H9 (cell line): Measurements from ENCODE around the gene MC1R. TPM values are rescaled to one million over a fixed set of nuclear protein-coding genes. Genes with fewer than 3 reads are reported as not detected.

Experiments
- DNase-seq: peaks from one replicate; pipeline ENCODE4 v3.0.0-alpha.2; 2017
- H2AFZ ChIP-seq: one replicate; pipeline ENCODE4 v1.6.1; 2013; ENCODE audit warnings: mild to moderate bottlenecking, low read length, control low read depth, moderate library complexity
- H2AK5ac ChIP-seq: 2 replicates; pipeline ENCODE4 v1.6.1; 2013; ENCODE audit warnings: low read length, control low read depth, mixed read lengths; ENCODE audit not compliant: insufficient read length
- H2BK120ac ChIP-seq: one replicate; pipeline ENCODE4 v1.6.1; 2013; ENCODE audit warnings: low read depth, mild to moderate bottlenecking, low read length, control low read depth, inconsistent platforms; ENCODE audit not compliant: poor library complexity, severe bottlenecking
- H2BK12ac ChIP-seq: 2 replicates; pipeline ENCODE4 v1.6.1; 2013; ENCODE audit warnings: low read length, control low read depth, mixed read lengths, low read depth; ENCODE audit not compliant: insufficient read length
- H2BK15ac ChIP-seq: 2 replicates; pipeline ENCODE4 v1.6.1; 2013; ENCODE audit warnings: low read depth, low read length, control low read depth
- H2BK20ac ChIP-seq: one replicate; pipeline ENCODE4 v1.6.1; 2013; ENCODE audit warnings: low read depth, mild to moderate bottlenecking, low read length, control low read depth, inconsistent platforms; ENCODE audit not compliant: poor library complexity, severe bottlenecking
- H2BK5ac ChIP-seq: 2 replicates; pipeline ENCODE4 v1.6.1; 2013; ENCODE audit warnings: low read length, control low read depth, mixed read lengths; ENCODE audit not compliant: insufficient read length
- H3K14ac ChIP-seq: 2 replicates; pipeline ENCODE4 v1.6.1; 2013; ENCODE audit warnings: low read length, control low read depth; ENCODE audit not compliant: insufficient read depth
- H3K18ac ChIP-seq: 2 replicates; pipeline ENCODE4 v1.6.1; 2013; ENCODE audit warnings: low read depth, mild to moderate bottlenecking, mixed read lengths, low read length, control low read depth; ENCODE audit not compliant: insufficient read length
- H3K23ac ChIP-seq: 2 replicates; pipeline ENCODE4 v1.6.1; 2013; ENCODE audit warnings: low read length, control low read depth, mixed read lengths, low read depth; ENCODE audit not compliant: insufficient read length
- H3K23me2 ChIP-seq: 2 replicates; pipeline ENCODE4 v1.6.1; 2013; ENCODE audit warnings: low read depth, mild to moderate bottlenecking, mixed read lengths, low read length, control low read depth; ENCODE audit not compliant: insufficient read length, poor library complexity, severe bottlenecking
- H3K27ac ChIP-seq: 2 replicates; pipeline ENCODE4 v1.5.1; 2013; ENCODE audit warnings: low read length, control low read depth, mixed read lengths, low read depth; ENCODE audit not compliant: insufficient read length
- H3K27me3 ChIP-seq: 2 replicates; pipeline ENCODE4 v1.6.1; 2013; ENCODE audit warnings: low read length, control low read depth, inconsistent platforms; ENCODE audit not compliant: insufficient read depth
- H3K4ac ChIP-seq: 2 replicates; pipeline ENCODE4 v1.6.1; 2013; ENCODE audit warnings: low read depth, mild to moderate bottlenecking, control low read depth, inconsistent platforms, low read length, moderate library complexity
- H3K4me1 ChIP-seq: 2 replicates; pipeline ENCODE4 v1.6.1; 2013; ENCODE audit warnings: low read length, control low read depth, inconsistent platforms; ENCODE audit not compliant: insufficient read depth
- H3K4me2 ChIP-seq: 2 replicates; pipeline ENCODE4 v1.6.1; 2013; ENCODE audit warnings: low read length, control low read depth, mixed read lengths; ENCODE audit not compliant: insufficient read length, insufficient read depth
- H3K56ac ChIP-seq: 2 replicates; pipeline ENCODE4 v1.6.1; 2013; ENCODE audit warnings: low read depth, mild to moderate bottlenecking, mixed read lengths, low read length, control low read depth; ENCODE audit not compliant: insufficient read length
- H3K79me1 ChIP-seq: 2 replicates; pipeline ENCODE4 v1.6.1; 2013; ENCODE audit warnings: low read depth, mild to moderate bottlenecking, moderate library complexity, low read length, control low read depth, inconsistent platforms; ENCODE audit not compliant: insufficient read depth, poor library complexity, severe bottlenecking
- H3K79me2 ChIP-seq: 2 replicates; pipeline ENCODE4 v1.6.1; 2013; ENCODE audit warnings: low read length, control low read depth, inconsistent platforms; ENCODE audit not compliant: insufficient read depth
- H3K9ac ChIP-seq: 2 replicates; pipeline ENCODE4 v1.6.1; 2013; ENCODE audit warnings: low read length, control low read depth, mixed read lengths; ENCODE audit not compliant: insufficient read length; ENCODE audit errors: extremely low read depth
- H3K9me3 ChIP-seq: one replicate; pipeline ENCODE4 v1.6.1; 2013; ENCODE audit warnings: low read depth, low read length, inconsistent platforms; ENCODE audit not compliant: control insufficient read depth
- H3T11ph ChIP-seq: one replicate; pipeline ENCODE4 v1.6.1; 2013; ENCODE audit warnings: mild to moderate bottlenecking, low read length, control low read depth, inconsistent platforms
- H4K20me1 ChIP-seq: one replicate; pipeline ENCODE4 v1.6.1; 2013; ENCODE audit not compliant: control insufficient read depth, insufficient read length, insufficient read depth
- H4K5ac ChIP-seq: 2 replicates; pipeline ENCODE4 v1.6.1; 2013; ENCODE audit warnings: low read depth, mild to moderate bottlenecking, mixed read lengths, low read length, control low read depth; ENCODE audit not compliant: insufficient read length
- H4K8ac ChIP-seq: replicated peaks from 2 replicates; pipeline ENCODE4 v1.6.1; 2013; ENCODE audit warnings: low read length, control low read depth, mixed read lengths, low read depth; ENCODE audit not compliant: insufficient read length
- H4K91ac ChIP-seq: 2 replicates; pipeline ENCODE4 v1.6.1; 2013; ENCODE audit warnings: low read depth, mild to moderate bottlenecking, moderate library complexity, mixed read lengths, low read length, control low read depth; ENCODE audit not compliant: insufficient read length
- H3K27ac Mint-ChIP-seq, 3 experiments: 2 replicates in 2 of 3; 3 replicates in 1 of 3; pipeline ENCODE4 v1.8.0; 2020 to 2021; ENCODE audit warnings: mixed read lengths in 3 of 3, mild to moderate bottlenecking in 1 of 3, moderate library complexity in 1 of 3
- H3K27me3 Mint-ChIP-seq: 2 replicates; pipeline ENCODE4 v1.8.0; 2021; ENCODE audit warnings: low read depth, mild to moderate bottlenecking, moderate library complexity, mixed read lengths
- H3K36me3 Mint-ChIP-seq, 3 experiments: 2 replicates in 2 of 3; 3 replicates in 1 of 3; pipeline ENCODE4 v1.8.0; 2020 to 2021; ENCODE audit warnings: low read depth in 3 of 3, mixed read lengths in 3 of 3; ENCODE audit not compliant: insufficient read depth in 1 of 3
- H3K4me1 Mint-ChIP-seq, 2 experiments: 2 replicates each; pipeline ENCODE4 v1.8.0; 2020; ENCODE audit warnings: mixed read lengths in 2 of 2
- H3K4me3 Mint-ChIP-seq, 2 experiments: 2 replicates in 1 of 2; 3 replicates in 1 of 2; pipeline ENCODE4 v1.8.0; 2020 to 2021; ENCODE audit warnings: mild to moderate bottlenecking in 2 of 2, mixed read lengths in 2 of 2, moderate library complexity in 1 of 2
- H3K9me3 Mint-ChIP-seq, 2 experiments: 2 replicates in 1 of 2; 3 replicates in 1 of 2; pipeline ENCODE4 v1.8.0; 2020; ENCODE audit warnings: mild to moderate bottlenecking in 2 of 2, mixed read lengths in 2 of 2, moderate library complexity in 1 of 2
- CTCF ChIP-seq: fragments of 200-600 bp; sonication (generic); conservative IDR thresholded peaks from 3 replicates; pipeline ENCODE4 v1.8.0; 2021; ENCODE audit warnings: antibody characterized with exemption, mild to moderate bottlenecking
- WGBS: extraction: QIAGEN DNeasy Blood & Tissue Kit; methylation state at CpG from one replicate; pipeline ENCODE4 v1.1.7; 2013; ENCODE audit warnings: missing lambda C conversion rate, low lambda C conversion rate, mixed read lengths; ENCODE audit not compliant: insufficient read length; ENCODE audit errors: extremely low coverage; 5-methylcytosine and 5-hydroxymethylcytosine counted together
- total RNA-seq: library from RNA; stranded (reverse); gene quantifications from 2 replicates; pipeline ENCODE4 v1.2.1, GENCODE V29; 2021

The MC1R gene
- total RNA-seq, 1 experiment from 2014 or later, result 4.7 TPM

- DNase-seq, result no peak
- H3K56ac ChIP-seq, result no peak overlapping the region
- no peak overlapping the region for H3K23ac ChIP-seq
- H4K20me1 ChIP-seq, result no peaks in the 10 kb centered on the region
- no peaks in the 10 kb centered on the region for H3K79me2 ChIP-seq
- H3K4me1 Mint-ChIP-seq, result no peaks in the 10 kb centered on the region
- no peak overlapping the region for H2BK120ac ChIP-seq
- no peak overlapping the region for H4K91ac ChIP-seq
- no peak overlapping the region for H4K5ac ChIP-seq
- no peak overlapping the region for H2AK5ac ChIP-seq
- H3K36me3 Mint-ChIP-seq, result peaks cover 14 to 34% (median 18%) of the 10 kb centered on the region in 3 experiments
- no peak overlapping the region for H3K9ac ChIP-seq
- peaks cover 8% of the 10 kb centered on the region; the same call in 1 of the 2 replicates for H3K27me3 Mint-ChIP-seq
- peaks cover 6 to 8% of the 10 kb centered on the region in 2 experiments for H3K9me3 Mint-ChIP-seq
- no peak overlapping the region for H3K4ac ChIP-seq
- H2AFZ ChIP-seq, result no peak overlapping the region
- H3K4me2 ChIP-seq, result no peak overlapping the region
- H2BK12ac ChIP-seq, result no peak overlapping the region
- no peak for TF ChIP-seq CTCF
- no peak overlapping the region for H4K8ac ChIP-seq
- H3K27me3 ChIP-seq, result no peaks in the 10 kb centered on the region
- no peak overlapping the region for H2BK20ac ChIP-seq
- no peak overlapping the region for H3K27ac ChIP-seq
- no peak overlapping the region for H2BK5ac ChIP-seq
- H3K18ac ChIP-seq, result no peak overlapping the region
- H3K79me1 ChIP-seq, result no peaks in the 10 kb centered on the region
- H3K14ac ChIP-seq, result no peak overlapping the region
- H3T11ph ChIP-seq, result no peak overlapping the region
- peak overlapping the region in 1 of 2 experiments; percentile 2; a peak in 1 of 5 replicates for H3K4me3 Mint-ChIP-seq
- H2BK15ac ChIP-seq, result no peak overlapping the region
- H3K27ac Mint-ChIP-seq, result no peak overlapping the region; a peak in 1 of 7 replicates
- no peaks in the 10 kb centered on the region for H3K9me3 ChIP-seq
- no CpG with 5 or more reads among the region's 30 CpGs for WGBS
- no peaks in the 10 kb centered on the region for H3K4me1 ChIP-seq
- H3K23me2 ChIP-seq, result no peaks in the 10 kb centered on the region
Measured at GRCh38 chr16:89965447-89966225, 47.0 kb downstream of the MC1R start.
